Fibroblast of skin of abdomen (primary cell): ENCODE results near the gene OTOS.

Experiments used
- DNase-seq: peaks from one replicate; pipeline ENCODE4 v3.0.0-alpha.2; 2013

Gene OTOS

DNA sequence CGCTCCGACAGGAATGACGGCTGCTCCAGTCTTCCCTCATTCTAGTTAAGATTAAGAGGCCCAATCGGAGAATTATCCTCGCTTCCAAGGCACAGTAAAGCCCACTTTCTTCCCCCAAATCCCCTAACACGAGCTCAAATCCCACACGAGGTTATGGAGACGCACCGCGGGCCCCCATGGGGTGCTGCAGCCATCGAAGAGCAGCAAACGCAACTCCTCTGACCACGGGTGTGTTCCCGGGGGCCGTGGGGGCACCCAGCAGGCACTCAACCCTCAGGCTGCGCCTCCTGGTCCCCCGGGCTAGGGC is 4.8 kb downstream of the OTOS start:
- DNase-seq, result no peak

DNA sequence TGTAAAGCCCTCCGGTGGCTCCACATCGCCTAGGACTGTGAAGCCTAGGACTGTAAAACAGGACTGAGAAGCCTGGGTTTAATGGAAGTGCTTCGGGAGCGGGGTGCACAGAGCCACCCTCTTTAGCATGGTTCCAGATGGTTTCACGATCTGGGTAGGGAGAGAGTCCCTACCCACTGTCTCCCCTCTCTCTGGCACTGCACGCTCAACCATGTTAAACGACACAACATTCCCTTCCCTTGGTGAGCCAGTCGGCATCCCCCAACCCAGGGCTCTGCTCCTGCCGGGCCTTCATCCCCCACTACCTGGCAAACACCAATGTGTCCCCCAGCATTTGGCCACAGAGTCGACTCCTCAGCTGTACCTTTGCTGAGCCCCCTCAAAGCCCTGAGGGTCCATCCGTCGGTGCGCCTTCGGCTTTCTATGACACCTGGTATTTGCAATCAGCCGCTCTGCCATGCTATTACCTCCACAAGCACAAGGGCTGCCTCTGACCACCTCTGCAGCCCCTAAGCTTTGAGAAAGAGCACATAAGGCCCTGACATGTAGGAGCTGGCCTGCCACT is 5.4 kb downstream of the OTOS start:
- DNase-seq, result no peak

DNA sequence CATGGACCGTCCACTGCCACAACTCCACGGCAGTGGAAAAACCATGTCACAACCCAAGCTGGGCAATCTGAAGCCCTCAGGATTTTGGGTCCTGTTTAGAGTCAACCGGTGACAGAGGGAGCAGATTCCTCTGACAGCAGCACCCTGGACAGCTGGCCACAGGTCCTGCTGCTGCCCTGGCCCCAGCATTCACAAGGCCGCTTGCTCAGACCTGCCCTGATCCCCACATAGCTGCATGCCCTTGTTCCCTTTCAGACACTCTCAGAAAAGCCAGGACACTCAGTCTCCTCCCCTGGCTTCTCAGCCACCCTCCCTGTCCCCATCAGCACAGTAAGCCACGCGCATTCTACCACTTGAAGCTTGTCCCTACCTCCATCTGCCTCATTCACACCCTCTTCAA is 6.0 kb downstream of the OTOS start:
- no peak for DNase-seq

DNA sequence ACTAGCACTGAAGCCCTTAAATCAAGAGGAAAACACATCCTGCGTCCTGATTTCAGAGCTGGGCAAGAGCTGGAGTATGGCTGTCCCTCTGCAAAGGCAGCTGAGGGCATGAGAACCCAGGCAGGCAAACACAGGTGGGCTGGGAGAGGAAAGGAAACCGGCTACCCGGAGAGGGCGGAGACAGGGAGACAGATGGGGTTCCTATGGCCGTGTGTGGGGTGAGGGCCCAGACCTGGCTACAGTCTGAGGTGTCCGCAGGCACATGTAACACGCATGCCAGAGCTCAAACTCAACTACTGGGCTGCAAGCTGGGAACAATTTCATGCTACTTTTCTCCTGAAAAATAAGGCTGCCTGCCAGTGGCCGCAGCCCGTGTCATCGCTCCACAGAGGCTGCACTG is 7.1 kb downstream of the OTOS start:
- DNase-seq, result no peak

DNA sequence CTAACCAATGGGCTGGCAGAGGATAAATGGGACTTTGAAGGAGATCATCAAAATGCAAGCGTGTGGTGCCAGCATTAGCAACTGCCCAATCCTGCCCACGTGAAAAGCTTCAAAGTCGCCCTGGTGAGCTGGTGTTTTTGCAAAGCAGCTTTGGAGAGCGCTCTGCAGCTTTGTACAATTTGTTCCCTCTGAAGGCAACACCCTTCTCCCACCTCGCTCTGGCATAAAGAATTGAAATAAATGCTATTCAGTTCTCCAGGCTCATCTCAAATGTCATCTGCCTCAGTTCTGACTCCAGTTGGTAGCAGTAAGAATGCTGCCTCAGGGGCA is 7.8 kb downstream of the OTOS start:
- no peak for DNase-seq

DNA sequence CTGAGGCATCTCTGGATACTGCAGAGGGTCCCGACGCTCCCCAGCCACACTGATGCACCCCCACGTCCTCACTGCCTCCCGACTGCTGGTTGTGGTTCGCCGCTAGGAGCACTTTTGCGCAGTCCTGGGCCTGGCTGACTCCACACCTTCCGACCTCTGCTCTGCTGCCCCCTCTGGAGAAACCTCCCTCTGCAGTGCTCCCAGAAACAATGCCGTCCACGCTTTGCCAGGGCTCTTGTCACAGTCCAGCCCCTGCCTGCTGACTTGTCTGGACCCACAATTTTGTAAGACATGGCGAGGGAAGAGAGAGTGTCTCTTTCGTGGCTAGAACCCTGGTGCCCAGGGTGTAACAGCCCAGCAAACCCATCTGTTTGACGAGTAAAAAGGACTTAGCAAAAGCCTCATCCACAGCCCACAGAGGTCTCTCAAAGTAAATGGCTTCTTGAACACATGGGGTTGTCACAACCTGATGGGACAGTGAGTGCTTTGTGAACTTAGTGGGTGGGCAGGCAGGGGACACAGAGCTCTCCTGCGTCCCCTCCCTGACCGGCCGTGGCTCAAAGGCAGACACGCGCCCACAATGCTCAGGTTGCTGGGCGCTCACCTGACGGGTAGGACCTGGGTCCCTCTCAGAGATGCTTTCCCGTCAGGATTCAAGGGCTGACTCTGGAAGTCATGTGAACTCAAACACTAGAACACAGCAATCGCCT is 8.4 kb downstream of the OTOS start:
- no peak for DNase-seq

DNA sequence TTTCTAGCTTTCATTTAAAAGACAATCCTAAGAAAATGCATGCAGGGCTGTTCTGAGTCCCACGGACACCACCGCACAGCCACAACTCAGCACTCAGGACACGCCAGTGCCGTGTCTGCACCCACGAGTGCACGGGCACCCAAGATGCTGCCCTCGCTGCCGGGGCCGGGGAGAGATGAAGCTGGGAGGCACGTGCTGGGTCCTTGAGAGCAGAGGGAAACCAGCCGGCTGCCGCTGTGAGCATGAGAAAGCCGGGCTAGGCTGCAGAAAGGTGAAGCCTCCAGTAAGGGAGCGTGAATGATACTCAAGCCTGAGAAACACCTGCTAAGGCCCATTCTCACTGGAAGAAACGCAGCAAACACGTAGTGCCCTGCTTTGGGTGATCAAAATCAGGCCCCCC is 9.2 kb downstream of the OTOS start:
- no peak for DNase-seq

DNA sequence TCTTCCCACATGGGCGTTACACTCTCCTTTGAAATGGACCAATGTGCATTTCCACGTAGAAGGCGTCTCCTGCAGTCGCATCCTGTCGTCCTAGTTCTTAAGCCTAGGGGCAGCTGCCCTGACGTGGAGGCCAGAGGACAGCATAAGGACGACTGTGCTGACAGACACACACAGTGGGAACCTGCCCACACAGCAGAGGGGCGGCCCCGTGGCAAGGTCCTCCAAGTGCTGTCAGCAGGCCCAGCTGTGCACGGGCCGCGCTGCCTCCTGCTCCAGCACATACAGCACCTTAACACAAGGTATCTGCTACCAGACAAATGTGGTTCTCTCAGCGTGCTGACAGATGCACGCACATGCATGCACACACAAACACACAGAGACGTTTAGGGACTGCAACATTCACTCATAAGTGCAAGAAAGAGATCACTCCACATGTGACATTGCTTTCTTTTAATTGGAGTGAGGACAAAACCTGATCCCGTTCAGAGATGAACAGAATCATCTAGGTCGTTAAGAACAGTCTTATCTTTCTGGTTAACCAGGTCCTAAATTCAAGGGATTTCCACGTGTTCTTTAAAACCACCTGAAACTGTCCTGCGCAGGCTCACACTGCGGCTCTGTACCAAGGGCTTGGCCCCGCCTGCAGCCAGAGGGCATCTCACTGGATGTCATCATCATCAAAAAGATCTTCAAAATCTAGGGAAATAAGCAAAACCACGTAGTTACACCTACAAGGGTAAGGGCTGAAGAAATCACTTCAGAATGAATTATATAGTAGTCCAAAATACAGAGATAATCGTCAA is 9.9 kb downstream of the OTOS start:
- DNase-seq, result no peak

DNA sequence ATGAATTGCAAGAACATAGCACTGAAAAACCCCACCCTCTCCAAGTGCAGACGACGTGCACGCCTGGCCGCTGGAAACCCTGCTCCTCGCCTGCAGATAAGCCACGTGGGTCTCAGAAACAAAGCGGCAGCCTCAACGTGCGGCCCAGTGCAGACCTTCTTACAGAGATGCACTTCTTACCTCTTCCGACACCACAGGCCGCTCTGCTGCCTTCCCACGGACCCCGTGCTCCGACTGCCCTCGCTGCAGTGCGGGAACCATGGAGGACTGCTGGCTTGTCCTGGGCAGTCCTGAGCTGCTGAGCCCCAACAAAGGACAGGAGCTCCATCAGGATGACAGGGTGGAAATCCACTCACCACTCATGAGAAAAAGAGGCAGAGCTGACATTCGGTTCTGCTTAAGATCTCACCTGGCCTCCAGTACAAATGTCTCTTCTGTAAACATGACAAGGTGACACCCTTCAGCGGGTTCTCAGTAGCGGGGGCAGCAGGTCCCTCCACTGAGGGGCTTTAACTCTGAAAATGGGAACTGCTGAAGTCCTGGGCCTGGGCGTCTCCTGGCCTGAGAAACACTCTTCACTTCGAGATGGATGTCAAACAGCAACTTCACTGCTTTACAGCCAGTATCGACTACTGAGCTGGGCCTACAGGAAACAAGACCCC is 10.6 kb downstream of the OTOS start:
- no peak for DNase-seq

DNA sequence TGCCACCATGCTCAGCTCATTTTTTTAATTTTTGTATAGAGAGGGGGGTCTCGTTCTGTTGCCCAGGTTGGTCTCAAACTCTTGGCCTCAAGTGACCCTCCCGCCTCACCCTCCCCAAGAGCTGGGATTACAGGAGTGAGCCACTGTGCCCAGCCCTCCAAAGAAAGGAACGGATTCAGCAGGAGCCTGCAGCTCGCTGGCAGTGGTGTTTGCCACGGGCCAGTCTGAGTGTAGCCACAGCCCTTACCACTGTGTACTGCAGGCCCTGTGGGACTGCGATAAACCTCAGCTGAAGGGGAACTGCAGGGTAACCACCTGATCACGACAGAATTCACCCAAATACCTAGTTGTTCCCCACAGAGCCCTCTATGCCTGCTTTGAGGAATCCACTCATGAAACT is 11.1 kb downstream of the OTOS start:
- no peak for DNase-seq

DNA sequence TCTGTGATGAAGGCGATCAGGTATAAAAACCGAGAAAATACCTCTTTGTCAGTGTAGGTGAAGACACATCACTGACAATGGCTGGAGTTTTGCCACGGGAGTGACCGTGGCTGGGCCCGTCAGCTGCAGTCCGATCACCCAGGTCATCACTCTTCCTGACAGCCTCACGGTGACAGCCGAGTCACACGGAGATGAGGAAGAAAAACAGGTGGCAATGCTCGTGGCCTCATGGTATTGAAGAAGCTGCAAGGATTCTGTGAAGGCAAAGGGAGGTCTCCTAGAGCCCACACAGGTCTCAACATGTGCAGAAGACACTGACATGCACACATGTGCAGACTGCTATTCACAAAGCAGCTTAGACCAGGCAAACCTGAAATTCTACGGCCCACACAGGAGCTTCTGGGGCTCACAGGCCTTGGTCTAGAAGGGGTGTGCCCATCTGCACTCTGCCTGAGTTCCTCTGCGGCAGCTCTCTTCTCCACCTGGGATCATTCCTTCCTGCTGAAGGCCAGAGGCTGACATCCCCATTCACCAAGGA is 11.8 kb downstream of the OTOS start:
- DNase-seq, result no peak

DNA sequence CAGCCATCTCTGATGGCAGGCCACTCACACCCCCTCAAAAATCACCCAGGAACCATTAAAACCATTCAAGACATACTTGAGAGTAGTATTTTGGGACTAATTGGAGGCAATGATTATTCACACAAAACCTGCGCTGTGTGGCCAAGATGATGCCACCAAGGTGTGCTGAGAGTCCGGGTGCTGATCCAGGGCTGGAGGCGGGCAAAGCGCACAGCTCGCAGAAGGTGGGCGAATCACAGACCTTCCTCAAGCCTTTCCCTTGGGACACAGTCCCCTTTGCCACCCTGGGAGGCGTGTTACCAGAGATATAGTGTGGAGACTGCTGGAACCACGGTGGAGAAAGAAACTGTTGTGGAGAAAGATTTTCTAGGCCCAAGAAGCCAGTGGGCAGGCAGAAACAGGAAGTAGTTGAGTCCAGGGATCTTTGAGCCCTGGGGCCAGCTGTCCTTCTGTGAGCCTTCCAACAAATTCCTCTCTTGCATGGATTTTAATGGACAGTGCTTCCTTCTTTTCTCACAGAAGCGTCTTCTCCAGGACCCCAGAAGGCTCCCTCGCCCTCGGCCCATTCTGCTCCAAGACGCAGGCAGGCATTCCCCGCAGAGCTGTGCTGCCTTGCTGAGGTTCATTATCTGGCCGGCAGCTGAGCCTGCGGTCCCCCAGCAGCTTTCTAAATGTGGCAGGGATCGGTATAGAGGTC is 12.4 kb downstream of the OTOS start:
- no peak for DNase-seq

DNA sequence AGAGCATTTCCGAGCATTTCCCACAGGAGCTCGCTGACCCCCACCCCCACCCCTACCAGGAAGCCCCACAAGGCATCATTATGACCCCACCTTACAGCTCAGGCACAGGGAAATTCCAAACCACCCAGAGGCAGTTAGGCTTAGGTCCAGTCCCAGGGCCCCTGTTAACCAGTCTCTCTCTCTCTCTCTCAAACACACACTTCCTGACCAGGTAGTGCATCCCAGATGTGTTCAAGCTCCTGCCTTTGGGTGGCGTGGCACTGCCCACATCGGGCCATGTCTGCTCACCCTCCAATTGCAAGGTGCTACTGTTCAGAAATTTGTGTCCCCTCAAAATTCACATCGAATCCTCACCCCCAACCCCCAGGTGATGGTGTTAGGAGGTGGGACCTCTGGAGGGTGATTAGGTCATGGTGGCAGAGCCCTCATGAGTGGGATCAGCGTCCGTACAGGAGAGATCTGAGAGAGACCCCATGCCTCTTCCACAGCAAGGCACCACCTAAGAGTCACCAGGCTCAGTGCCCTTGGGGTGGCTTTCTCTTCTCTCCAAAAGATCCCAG is 13.2 kb downstream of the OTOS start:
- DNase-seq, result no peak

DNA sequence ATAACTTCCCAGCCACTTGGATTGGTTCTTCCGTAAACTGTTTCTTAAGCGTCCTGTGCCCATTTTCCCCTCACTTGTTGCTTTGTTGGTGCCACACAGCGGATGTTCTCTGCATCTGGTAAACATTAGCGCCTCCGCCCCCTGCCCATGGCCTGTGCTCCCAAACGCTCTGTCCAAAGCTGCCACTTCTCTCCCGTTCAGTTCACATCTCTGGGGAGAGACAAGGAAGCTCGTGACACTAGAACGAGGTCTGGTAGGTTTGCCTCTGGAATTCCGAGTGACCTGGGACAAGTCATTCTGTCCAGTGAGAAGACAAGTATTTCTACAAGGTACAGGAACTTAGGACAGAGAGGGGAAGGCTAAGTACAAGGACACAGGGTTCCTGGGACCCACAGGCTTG is 13.7 kb downstream of the OTOS start:
- no peak for DNase-seq

DNA sequence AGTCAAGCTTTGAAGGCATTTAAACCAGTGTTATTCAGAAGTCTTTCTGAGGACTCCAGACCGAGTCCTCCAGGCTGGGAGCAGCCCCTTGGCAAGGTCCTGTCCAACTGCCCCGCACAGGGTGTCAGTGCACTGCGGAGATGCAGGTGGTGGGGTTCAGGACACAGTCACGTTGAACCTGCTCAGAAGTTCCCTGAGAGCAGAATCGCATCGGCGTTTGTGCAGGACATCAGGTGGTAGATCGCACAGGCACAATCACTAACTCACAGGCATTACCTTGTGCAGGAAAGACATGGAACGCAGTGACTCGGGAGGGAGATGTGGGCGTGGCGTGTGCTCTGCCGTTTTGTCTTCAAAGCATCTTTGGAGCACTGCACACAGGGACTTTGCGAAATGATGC is 14.7 kb downstream of the OTOS start:
- DNase-seq, result no peak

DNA sequence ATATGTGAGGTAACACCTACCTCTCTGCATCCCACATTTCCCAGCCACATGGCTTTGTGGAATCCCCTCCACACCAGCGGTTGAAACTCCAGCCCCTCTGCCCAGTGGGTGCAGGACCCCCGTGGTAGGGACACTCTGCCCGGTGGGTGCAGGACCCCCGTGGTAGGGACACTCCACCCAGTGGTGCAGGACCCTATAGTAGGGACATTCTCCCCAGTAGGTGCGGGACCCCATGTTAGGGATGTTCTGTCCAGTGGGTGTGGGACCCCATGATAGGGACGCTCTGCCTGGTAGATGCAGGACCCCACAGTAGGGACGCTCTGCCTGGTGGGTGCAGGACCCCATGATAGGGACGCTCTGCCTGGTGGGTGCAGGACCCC is 15.8 kb downstream of the OTOS start:
- no peak for DNase-seq

DNA sequence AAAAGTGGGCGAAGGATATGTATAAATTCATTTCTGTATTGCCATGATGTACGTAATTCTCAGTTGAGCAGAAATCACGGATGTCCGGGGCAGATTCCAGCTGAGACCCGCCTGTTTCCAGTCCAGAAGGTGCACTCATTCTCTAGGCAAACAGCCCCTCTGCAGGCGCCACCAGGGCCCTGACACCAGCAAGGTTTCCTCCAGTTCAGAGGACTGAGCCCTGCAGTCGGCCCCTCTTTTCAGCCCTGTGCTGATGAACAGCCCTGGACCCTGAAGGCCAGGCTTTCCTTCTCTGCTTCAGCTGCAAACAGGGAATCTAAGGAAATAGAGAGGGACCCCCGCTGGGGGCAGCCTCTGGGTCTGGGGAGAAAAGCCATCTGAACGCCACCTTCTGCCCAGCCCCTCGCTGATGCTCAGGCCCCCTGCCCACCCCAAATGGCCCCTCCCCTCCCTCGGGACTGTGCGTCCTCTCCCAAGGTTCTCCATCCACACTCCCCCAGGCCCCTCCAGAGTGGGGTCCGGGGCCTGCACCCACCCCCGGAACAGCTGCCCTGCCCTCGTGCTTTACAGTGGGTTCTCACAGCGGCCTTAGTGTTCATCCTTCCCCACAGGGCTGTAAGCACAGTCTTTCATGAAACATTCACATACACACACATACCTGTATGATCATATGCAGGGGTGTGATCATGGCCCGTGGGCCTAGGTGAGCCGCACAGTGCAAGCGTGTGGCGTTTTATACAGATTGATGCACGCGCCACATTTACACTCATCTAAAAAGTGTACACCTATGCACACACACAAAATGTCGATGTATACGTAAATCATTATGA is 16.4 kb downstream of the OTOS start:
- DNase-seq, result no peak

DNA sequence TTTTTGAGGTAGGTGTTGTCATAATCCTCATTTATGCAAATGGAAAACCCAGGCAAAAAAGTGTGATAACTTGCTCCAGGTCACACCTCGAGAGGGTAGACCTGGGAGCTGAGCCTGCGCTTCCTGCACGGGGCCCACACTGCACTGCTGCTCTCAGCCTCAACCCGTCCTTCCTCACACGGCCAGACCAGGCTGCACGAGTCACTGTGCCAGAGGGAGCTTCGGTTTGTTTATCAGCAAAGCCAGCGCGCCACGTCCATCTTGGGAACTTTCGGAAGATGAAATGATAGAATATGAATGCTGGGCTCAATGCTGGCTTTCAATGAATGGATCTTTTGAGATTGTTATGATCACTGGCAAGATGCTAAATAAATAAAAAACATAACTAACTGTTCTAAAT is 18.8 kb downstream of the OTOS start:
- DNase-seq, result no peak

DNA sequence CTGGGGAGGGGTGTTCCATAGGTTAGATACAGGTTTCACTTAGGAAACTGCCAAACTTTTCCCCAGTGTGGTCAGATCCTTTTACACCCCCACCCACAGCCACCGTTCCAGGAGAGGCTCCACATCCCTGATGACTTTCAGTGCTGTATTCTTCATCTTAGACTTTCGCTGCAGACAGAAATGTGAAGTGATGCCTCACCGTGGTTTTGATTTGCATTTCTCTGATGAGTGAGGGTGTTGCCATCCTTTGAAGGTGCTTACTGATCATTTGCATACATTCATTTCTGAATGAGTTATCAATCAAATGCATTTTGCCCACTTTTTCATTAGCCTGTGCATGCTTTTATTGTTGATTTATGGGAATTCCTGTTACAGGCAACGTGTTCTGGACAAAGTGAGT is 19.3 kb downstream of the OTOS start:
- DNase-seq, result no peak

DNA sequence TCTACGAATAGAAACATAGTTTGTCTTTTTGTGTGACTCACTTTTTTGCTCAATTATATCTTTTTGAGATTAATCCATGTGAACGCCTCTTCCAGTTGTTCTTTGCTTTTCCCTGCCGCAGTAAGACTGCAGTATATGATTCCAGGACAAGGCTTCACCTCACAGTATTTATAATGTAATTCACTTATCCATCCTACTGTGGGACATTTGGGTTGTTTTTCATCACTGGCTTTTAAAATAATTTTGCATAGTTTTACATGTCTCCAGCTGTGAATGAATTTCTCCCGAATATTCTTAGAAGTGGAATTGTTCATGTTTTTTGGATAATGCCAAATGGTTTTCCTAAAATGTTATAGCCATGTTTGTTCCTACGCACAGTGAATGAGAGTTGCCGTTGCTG is 26.2 kb downstream of the OTOS start:
- DNase-seq, result no peak

DNA sequence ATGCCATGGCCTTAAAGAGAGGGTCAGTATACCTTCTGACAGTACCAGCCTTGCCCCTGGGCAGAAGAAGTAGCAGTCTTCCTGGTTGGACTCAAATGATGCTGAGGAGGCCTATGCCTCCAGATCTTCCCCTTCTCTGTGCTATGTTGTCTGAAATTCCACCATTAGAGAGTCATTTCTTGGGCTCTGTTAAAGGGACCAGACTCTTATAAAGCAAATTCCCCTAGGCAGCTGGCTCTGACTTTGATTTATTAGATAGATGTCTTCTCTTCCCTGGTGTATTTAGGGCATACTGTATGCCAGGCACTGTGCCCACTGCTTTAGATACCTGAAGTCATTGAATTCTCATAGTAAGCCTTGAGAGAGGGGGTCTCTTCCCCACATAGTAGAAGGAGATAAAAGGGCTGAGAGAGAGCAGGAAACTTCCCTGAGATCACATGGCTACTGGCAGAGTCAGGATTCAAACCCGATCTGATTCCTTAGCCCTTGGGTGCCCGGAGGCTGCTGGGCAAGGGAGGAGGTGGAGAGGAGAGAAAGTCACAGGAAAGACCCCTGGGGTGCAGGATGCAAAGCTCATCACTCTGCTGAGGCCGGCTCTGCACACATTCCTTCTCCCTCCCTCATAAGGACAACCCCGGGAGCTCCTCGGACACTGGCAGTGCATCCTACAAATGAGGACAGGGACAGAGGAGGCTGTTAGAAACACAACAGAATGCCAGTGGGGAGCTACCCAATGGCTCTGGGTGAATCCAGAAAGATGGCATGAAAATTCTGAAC is 27.4 kb downstream of the OTOS start:
- DNase-seq, result no peak
